ENCODE measurements around the gene LPCAT1. TPM values are rescaled to one million over a fixed set of nuclear protein-coding genes. Genes with fewer than 3 reads are reported as not detected.

LPCAT1 gene
- total and polyA plus RNA-seq, 2 of the 4 experiments (the other 2 are of a cell fraction) = 17.7 to 33.6 TPM

GRCh38 chr5:1474866-1475543 lies 48.8 kb downstream of the LPCAT1 start:
- in situ Hi-C loops (cut with MboI; ENCODE audit: low sequenced_read_pairs) = no loop called here
- H3K36me3 ChIP-seq (ENCODE audit: control insufficient read depth, insufficient read depth, low read length) = peaks cover 70% of the 10 kb centered on the region
- dilution Hi-C loops (cut with HindIII; ENCODE audit: low sequenced_read_pairs, unreplicated experiment) = no loop called here

More at GRCh38 chr5:1474866-1475543, 48.8 kb downstream of the LPCAT1 start:
- TF ChIP-seq RAD21 (IDR thresholded peaks at IDR 0.05; ENCODE audit: low read length) = no peak
- no peak for TF ChIP-seq MAFK (IDR thresholded peaks at IDR 0.05; ENCODE audit: low read depth, low read length)
- TF ChIP-seq MXI1 (IDR thresholded peaks at IDR 0.05; ENCODE audit: borderline replicate concordance, low read depth, low read length) = no peak
- no peak for TF ChIP-seq POLR2A (IDR thresholded peaks at IDR 0.05; ENCODE audit: low read depth, low read length)
- no peak for TF ChIP-seq MAZ (IDR thresholded peaks at IDR 0.05; ENCODE audit: borderline replicate concordance, low read depth, low read length)
- TF ChIP-seq CTCF (conservative IDR thresholded peaks at IDR 0.05; ENCODE audit: low read depth, low read length) = no peak
- no peak for TF ChIP-seq FOS (IDR thresholded peaks at IDR 0.05; ENCODE audit: low read depth, low read length)
- TF ChIP-seq RFX5 (IDR thresholded peaks at IDR 0.05; ENCODE audit: low read depth, low read length) = no peak
- TF ChIP-seq CEBPB (IDR thresholded peaks at IDR 0.05; ENCODE audit: low read depth, low read length) = no peak
- TF ChIP-seq BHLHE40 (IDR thresholded peaks at IDR 0.05; ENCODE audit: low read depth, low read length) = no peak
- no peak for TF ChIP-seq NFE2L2 (IDR thresholded peaks at IDR 0.05; ENCODE audit: low read depth, low read length)
- H3K4me1 ChIP-seq (ENCODE audit: control insufficient read depth, insufficient read depth, low read length) = no peaks in the 10 kb centered on the region
- intact Hi-C loops (cut with micrococcal nuclease) = loop anchor here (5.0 kb wide), 1 partner anchor 47 kb away; the partner anchor contains the start of gene LPCAT1
- no peak overlapping the region for H3K4me2 ChIP-seq (ENCODE audit: low read depth, low read length)
- no peak overlapping the region for H3K23ac ChIP-seq (ENCODE audit: low read depth, low read length)
- no peak overlapping the region for H2BK120ac ChIP-seq (ENCODE audit: low read depth, low read length)
- DNase-seq = no peak
- no TSS peak for BruUV-seq (replicated peaks)
- H2AK5ac ChIP-seq (ENCODE audit: low read depth, low read length) = no peak overlapping the region
- ChIA-PET POLR2A (ENCODE audit: unreplicated experiment) (no interaction called here), CTCF (no interaction called here)
- H3K9me1 ChIP-seq (ENCODE audit: insufficient read depth, low read length) = peaks cover 3% of the 10 kb centered on the region; the same call in 1 of the 2 replicates
- H4K8ac ChIP-seq (ENCODE audit: low read depth in 2 of 2, low read length in 2 of 2) = no peak overlapping the region
- WGBS, 2 experiments (ENCODE audit: extremely low coverage in 2 of 2, insufficient read length in 1 of 2) = 94% methylated on average over 20 of the region's 24 CpGs; no CpG with 5 or more reads in 1 of the 2 experiments
- H2BK5ac ChIP-seq (ENCODE audit: low read depth, low read length, poor library complexity, severe bottlenecking) = no peak overlapping the region
- H4K5ac ChIP-seq (ENCODE audit: low read depth, low read length) = no peak overlapping the region
- no peak overlapping the region for H3K14ac ChIP-seq (replicated peaks; ENCODE audit: low read depth, low read length)
- H3K27me3 ChIP-seq (ENCODE audit: control insufficient read depth, insufficient read depth, low read length) = no peaks in the 10 kb centered on the region
- no peak overlapping the region for H2BK20ac ChIP-seq (ENCODE audit: low read depth, low read length)
- H2AK9ac ChIP-seq (replicated peaks; ENCODE audit: low read depth, low read length, poor library complexity) = no peak overlapping the region
- H3K9ac ChIP-seq (ENCODE audit: low read depth, low read length) = no peak overlapping the region
- no peak overlapping the region for H3K56ac ChIP-seq (ENCODE audit: extremely low read depth, insufficient read depth, low read length)
- H2AFZ ChIP-seq (replicated peaks; ENCODE audit: low read length, poor library complexity) = no peak overlapping the region
- H3K27ac ChIP-seq (ENCODE audit: insufficient read depth, low read length) = no peak overlapping the region
- H2BK15ac ChIP-seq (ENCODE audit: low read depth, low read length) = no peak overlapping the region
- H4K91ac ChIP-seq (ENCODE audit: insufficient read depth, low read depth, low read length) = no peak overlapping the region
- H3K18ac ChIP-seq (ENCODE audit: low read depth, low read length) = no peak overlapping the region
- H3K4ac ChIP-seq (ENCODE audit: low read depth, low read length) = no peak overlapping the region
- H4K20me1 ChIP-seq (ENCODE audit: insufficient read depth, low read length) = peaks cover 10% of the 10 kb centered on the region
- H3K9me3 ChIP-seq (ENCODE audit: control insufficient read depth, insufficient read depth, low read length) = no peaks in the 10 kb centered on the region
- peaks cover 0 to 3% of the 10 kb centered on the region in 2 experiments; a peak in 1 of 4 replicates for H3K79me1 ChIP-seq (ENCODE audit: low read depth in 1 of 2, low read length in 2 of 2)
- no peak for ATAC-seq (ENCODE audit: low read depth)
- H3K4me3 ChIP-seq (ENCODE audit: insufficient read depth, low read depth, low read length) = no peak overlapping the region

All from IMR-90 (cell line).